ENCODE results near the gene NIPA2. TPM values are rescaled to one million over a fixed set of nuclear protein-coding genes. Genes with fewer than 3 reads are reported as not detected.

The NIPA2 gene
- polyA plus RNA-seq, 3 donors, result 26.7 to 75.8 (median 49.0) TPM

DNA sequence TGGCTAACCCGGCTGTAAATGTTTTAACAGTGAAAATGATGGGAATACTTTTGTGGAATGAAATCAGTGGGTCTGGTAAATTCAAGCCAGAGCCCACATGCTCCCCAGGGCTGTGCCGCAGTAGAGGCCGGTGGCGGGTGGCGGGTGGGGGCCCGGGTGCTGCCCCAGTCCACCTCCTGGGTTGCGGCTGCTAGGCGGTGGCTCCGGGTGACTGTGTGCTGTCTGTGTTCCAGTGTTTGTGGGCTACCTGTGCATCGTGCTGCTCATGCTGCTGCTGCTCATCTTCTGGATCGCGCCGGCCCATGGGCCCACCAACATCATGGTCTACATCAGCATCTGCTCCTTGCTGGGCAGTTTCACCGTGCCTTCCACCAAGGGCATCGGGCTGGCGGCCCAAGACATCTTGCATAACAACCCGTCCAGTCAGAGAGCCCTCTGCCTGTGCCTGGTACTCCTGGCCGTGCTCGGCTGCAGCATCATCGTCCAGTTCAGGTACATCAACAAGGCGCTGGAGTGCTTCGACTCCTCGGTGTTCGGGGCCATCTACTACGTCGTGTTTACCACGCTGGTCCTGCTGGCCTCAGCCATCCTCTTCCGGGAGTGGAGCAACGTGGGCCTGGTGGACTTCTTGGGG is 14.9 kb upstream of the NIPA2 start:
- H3K9me3 Mint-ChIP-seq, result no peaks in the 10 kb centered on the region
- intact Hi-C loops (cut with micrococcal nuclease), result no loop called here
- 95% methylated on average over 26 of the region's 29 CpGs for WGBS (ENCODE audit: insufficient coverage)

DNA sequence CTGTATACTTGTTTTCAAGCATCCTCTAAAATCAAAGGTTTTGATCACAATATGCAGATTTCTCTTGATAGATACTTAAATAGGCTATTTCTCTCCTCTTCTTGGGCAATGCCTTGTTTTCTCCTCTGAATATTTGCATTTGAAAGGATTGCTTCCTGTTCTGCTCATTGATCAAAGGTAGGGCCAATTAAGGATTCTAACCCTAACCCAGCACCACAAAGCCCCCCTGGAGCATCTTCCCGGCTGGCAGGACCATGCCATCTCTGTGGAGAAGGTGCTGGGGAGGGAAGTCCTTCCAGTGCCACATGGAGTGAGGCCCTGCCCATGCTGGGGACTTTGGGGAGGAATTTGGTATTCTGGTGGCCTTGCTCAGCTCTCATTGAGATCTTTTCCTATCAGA is 11.3 kb upstream of the NIPA2 start:
- no peak overlapping the region for H3K9ac ChIP-seq (ENCODE audit: insufficient read depth, low read length, poor library complexity, severe bottlenecking)
- no peaks in the 10 kb centered on the region for H3K4me1 Mint-ChIP-seq
- H3K36me3 ChIP-seq (replicated peaks in 1 of 2; ENCODE audit: control insufficient read depth in 1 of 2, insufficient read depth in 2 of 2, low read length in 2 of 2), result peaks cover 0 to 4% of the 10 kb centered on the region in 2 donors
- TF ChIP-seq, protein P1, sequence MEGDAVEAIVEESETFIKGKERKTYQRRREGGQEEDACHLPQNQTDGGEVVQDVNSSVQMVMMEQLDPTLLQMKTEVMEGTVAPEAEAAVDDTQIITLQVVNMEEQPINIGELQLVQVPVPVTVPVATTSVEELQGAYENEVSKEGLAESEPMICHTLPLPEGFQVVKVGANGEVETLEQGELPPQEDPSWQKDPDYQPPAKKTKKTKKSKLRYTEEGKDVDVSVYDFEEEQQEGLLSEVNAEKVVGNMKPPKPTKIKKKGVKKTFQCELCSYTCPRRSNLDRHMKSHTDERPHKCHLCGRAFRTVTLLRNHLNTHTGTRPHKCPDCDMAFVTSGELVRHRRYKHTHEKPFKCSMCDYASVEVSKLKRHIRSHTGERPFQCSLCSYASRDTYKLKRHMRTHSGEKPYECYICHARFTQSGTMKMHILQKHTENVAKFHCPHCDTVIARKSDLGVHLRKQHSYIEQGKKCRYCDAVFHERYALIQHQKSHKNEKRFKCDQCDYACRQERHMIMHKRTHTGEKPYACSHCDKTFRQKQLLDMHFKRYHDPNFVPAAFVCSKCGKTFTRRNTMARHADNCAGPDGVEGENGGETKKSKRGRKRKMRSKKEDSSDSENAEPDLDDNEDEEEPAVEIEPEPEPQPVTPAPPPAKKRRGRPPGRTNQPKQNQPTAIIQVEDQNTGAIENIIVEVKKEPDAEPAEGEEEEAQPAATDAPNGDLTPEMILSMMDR (IDR thresholded peaks at IDR 0.05), result no peak
- no peak overlapping the region for H3K4me3 Mint-ChIP-seq
- H3K27ac ChIP-seq (ENCODE audit: low read depth in 1 of 2, low read length in 2 of 2), result no peak overlapping the region
- no peaks in the 10 kb centered on the region for H3K27me3 ChIP-seq (ENCODE audit: control insufficient read depth in 2 of 2, insufficient read depth in 2 of 2, low read length in 2 of 2)
- H3K4me2 ChIP-seq (replicated peaks; ENCODE audit: extremely low read depth, low read length, poor library complexity, severe bottlenecking), result no peak overlapping the region
- no peaks in the 10 kb centered on the region for H3K27me3 Mint-ChIP-seq (ENCODE audit: low read depth in 3 of 3)
- WGBS (ENCODE audit: insufficient coverage), result no CpG with 5 or more reads among the region's 1 CpG
- peaks cover 7 to 10% of the 10 kb centered on the region in 2 donors for H3K36me3 Mint-ChIP-seq
- H4K20me1 ChIP-seq (ENCODE audit: insufficient read depth, low read length), result no peaks in the 10 kb centered on the region
- intact Hi-C loops (cut with micrococcal nuclease), result no loop called here
- H3K4me1 ChIP-seq (ENCODE audit: control insufficient read depth in 1 of 2, insufficient read depth in 2 of 2, low read length in 2 of 2), result no peaks in the 10 kb centered on the region
- no peak overlapping the region for H2AFZ ChIP-seq (ENCODE audit: insufficient read depth, low read depth, low read length, poor library complexity, severe bottlenecking)
- H3K9me3 Mint-ChIP-seq, result peaks cover 0 to 2% (median 0%) of the 10 kb centered on the region in 7 donors
- no peak overlapping the region for H3K4me3 ChIP-seq (replicated peaks in 1 of 3; ENCODE audit: low read depth in 2 of 3, low read length in 3 of 3)
- no peaks in the 10 kb centered on the region for H3K9me3 ChIP-seq (replicated peaks in 1 of 2; ENCODE audit: control insufficient read depth in 1 of 2, insufficient read depth in 1 of 2, low read length in 2 of 2)
- DNase-seq, result no peak
- H3K79me2 ChIP-seq (ENCODE audit: insufficient read depth, low read length), result no peaks in the 10 kb centered on the region
- H3K27ac Mint-ChIP-seq, result no peak overlapping the region

More for the DNA sequence above, 14.9 kb upstream of the NIPA2 start:
- Histone ChIP-seq H3K4me2 (replicated peaks; ENCODE audit: extremely low read depth, low read length, poor library complexity, severe bottlenecking) (no peak overlapping the region), H3K4me1 (ENCODE audit: control insufficient read depth in 1 of 2, insufficient read depth in 2 of 2, low read length in 2 of 2) (no peaks in the 10 kb centered on the region), H3K4me3 (replicated peaks in 1 of 3; ENCODE audit: low read depth in 2 of 3, low read length in 3 of 3) (no peak overlapping the region), H3K9ac (ENCODE audit: insufficient read depth, low read length, poor library complexity, severe bottlenecking) (no peak overlapping the region), H3K27ac (ENCODE audit: low read depth in 1 of 2, low read length in 2 of 2) (no peak overlapping the region), H3K36me3 (replicated peaks in 1 of 2; ENCODE audit: control insufficient read depth in 1 of 2, insufficient read depth in 2 of 2, low read length in 2 of 2) (peaks cover 0 to 4% of the 10 kb centered on the region in 2 donors), H3K79me2 (ENCODE audit: insufficient read depth, low read length) (no peaks in the 10 kb centered on the region), H2AFZ (ENCODE audit: insufficient read depth, low read depth, low read length, poor library complexity, severe bottlenecking) (no peak overlapping the region), H4K20me1 (ENCODE audit: insufficient read depth, low read length) (no peaks in the 10 kb centered on the region), H3K9me3 (replicated peaks in 1 of 2; ENCODE audit: control insufficient read depth in 1 of 2, insufficient read depth in 1 of 2, low read length in 2 of 2) (no peaks in the 10 kb centered on the region), H3K27me3 (ENCODE audit: control insufficient read depth in 2 of 2, insufficient read depth in 2 of 2, low read length in 2 of 2) (no peaks in the 10 kb centered on the region)
- Mint-ChIP-seq H3K27me3 (ENCODE audit: low read depth in 3 of 3) (peaks cover 0 to 2% (median 0%) of the 10 kb centered on the region in 3 donors), H3K27ac (no peak overlapping the region), H3K4me3 (no peak overlapping the region), H3K4me1 (no peaks in the 10 kb centered on the region), H3K36me3 (peaks cover 10 to 21% of the 10 kb centered on the region in 2 donors)
- DNase-seq, result no peak
- TF ChIP-seq, protein P1 (IDR thresholded peaks at IDR 0.05), result no peak
